Breast epithelium (tissue), 4 donors: ENCODE measurements around the gene MARVELD3. TPM values are rescaled to one million over a fixed set of nuclear protein-coding genes. Genes with fewer than 3 reads are reported as not detected.

Experiments
- DNase-seq, 2 donors: peaks; one replicate each; pipeline ENCODE4 v3.0.0-alpha.2; 2019; ENCODE audit warnings: low spot score in 2 of 2
- H3K27ac ChIP-seq, 2 donors: fragments of 200-600 bp; sonication (generic) in 1 of 2; one replicate each; pipeline ENCODE4 v1.5.1; 2016 to 2019; ENCODE audit warnings: mild to moderate bottlenecking in 1 of 2
- H3K27me3 ChIP-seq, 2 donors: fragments of 200-600 bp; sonication (generic) in 1 of 2; one replicate each; pipeline versions ENCODE4 v1.5.1 to v1.6.0; 2017 to 2019; ENCODE audit warnings: control low read depth in 1 of 2, mild to moderate bottlenecking in 1 of 2
- H3K36me3 ChIP-seq: fragments of 200-600 bp; one replicate; pipeline ENCODE4 v1.5.1; 2019
- H3K4me1 ChIP-seq, 2 donors: fragments of 200-600 bp; sonication (generic); one replicate each; pipeline ENCODE4 v1.5.1; 2016 to 2019; ENCODE audit warnings: control low read depth in 1 of 2
- H3K4me3 ChIP-seq, 3 donors: fragments of 200-600 bp; sonication (generic); 1 replicate in 2 of 3; 2 replicates in 1 of 3; pipeline ENCODE4 v1.5.1; 2016 to 2019; ENCODE audit warnings: mild to moderate bottlenecking in 3 of 3, moderate library complexity in 2 of 3
- H3K9me3 ChIP-seq, 2 donors: fragments of 200-600 bp; sonication (generic) in 1 of 2; one replicate each; pipeline ENCODE4 v1.5.1; 2016 to 2019; ENCODE audit warnings: control low read depth in 1 of 2
- CTCF ChIP-seq, 3 donors: fragments of 450-650 bp; IDR thresholded peaks; one replicate each; pipeline ENCODE4 v1.5.1; 2016 to 2017; ENCODE audit warnings: antibody characterized with exemption in 3 of 3, mild to moderate bottlenecking in 3 of 3, moderate library complexity in 3 of 3
- POLR2A ChIP-seq: fragments of 450-650 bp; IDR thresholded peaks from one replicate; pipeline ENCODE4 v1.6.1; 2016; ENCODE audit warnings: antibody characterized with exemption, mild to moderate bottlenecking, moderate library complexity
- POLR2AphosphoS5 ChIP-seq, 3 donors: sonication (generic); formaldehyde crosslinking; IDR thresholded peaks; one replicate each; pipeline ENCODE4 v1.6.1; 2017; ENCODE audit warnings: antibody characterized with exemption in 3 of 3
- intact Hi-C: fragments of 100-400 bp; cut with DNase I; formaldehyde crosslinking; loops from one replicate; pipeline ENCODE4 v1.15.1; 2023; ENCODE audit warnings: low total_unique reads
- total RNA-seq, 3 donors: library from RNA; depleted of rRNA; stranded (reverse); fragments of >200 nt; gene quantifications; one replicate each; pipeline ENCODE4 v1.1.0, GENCODE V29; 2016

The MARVELD3 gene
- total RNA-seq, 3 donors from 2014 or later = 11.8 to 21.5 TPM; not detected in 1

- DNase-seq = no peak
- H3K27ac ChIP-seq = no peak overlapping the region
- TF ChIP-seq CTCF (IDR thresholded peaks at IDR 0.05) (no peak), POLR2A (no peak), POLR2AphosphoS5 (IDR thresholded peaks at IDR 0.05) (no peak)
- H3K4me3 ChIP-seq = no peak overlapping the region
- intact Hi-C loops = no loop called here
- no peaks in the 10 kb centered on the region for H3K27me3 ChIP-seq
- H3K9me3 ChIP-seq = no peaks in the 10 kb centered on the region
- peaks cover 5% of the 10 kb centered on the region for H3K36me3 ChIP-seq
- H3K4me1 ChIP-seq = no peaks in the 10 kb centered on the region
These were observed 41.1 kb downstream of the MARVELD3 start for GRCh38 chr16:71666928-71667707.

DNA sequence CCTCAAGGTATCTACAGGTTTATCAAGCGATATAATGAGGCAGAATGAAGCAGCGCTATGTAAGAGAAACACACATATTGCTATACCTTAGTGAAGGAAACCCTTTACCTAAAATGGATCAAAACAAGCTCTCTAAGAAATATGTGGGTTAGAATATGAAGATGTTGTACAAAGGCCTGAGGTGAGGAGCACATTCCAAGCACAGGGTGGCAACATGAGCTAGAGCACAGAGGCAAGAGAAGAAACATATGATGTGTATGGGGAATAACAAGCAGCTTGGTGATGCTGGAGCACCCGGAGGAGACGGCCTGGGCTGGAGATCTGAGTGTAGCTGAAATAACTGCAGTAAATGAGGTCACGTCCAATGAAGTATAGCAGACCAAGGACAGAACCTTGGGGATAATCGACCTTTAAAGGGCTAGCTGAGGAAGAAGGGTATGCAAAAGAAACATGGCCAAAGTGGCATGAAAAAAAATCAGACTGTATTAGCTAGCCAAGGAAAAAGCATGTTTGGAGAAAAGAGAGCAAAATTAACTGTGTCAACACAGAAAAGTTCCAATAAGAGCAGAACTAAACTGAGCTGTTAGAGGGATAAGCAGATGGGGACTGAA lies 44.0 kb downstream of the MARVELD3 start:
- H3K4me3 ChIP-seq = no peak overlapping the region
- no peaks in the 10 kb centered on the region for H3K4me1 ChIP-seq
- H3K27me3 ChIP-seq = no peaks in the 10 kb centered on the region
- no peaks in the 10 kb centered on the region for H3K9me3 ChIP-seq
- no peak for DNase-seq
- no peak overlapping the region for H3K27ac ChIP-seq
- peaks cover 5% of the 10 kb centered on the region for H3K36me3 ChIP-seq
- intact Hi-C loops = no loop called here
- TF ChIP-seq POLR2A = no peak
- TF ChIP-seq POLR2AphosphoS5 (IDR thresholded peaks at IDR 0.05) = no peak
- TF ChIP-seq CTCF (IDR thresholded peaks at IDR 0.05) = no peak

DNA sequence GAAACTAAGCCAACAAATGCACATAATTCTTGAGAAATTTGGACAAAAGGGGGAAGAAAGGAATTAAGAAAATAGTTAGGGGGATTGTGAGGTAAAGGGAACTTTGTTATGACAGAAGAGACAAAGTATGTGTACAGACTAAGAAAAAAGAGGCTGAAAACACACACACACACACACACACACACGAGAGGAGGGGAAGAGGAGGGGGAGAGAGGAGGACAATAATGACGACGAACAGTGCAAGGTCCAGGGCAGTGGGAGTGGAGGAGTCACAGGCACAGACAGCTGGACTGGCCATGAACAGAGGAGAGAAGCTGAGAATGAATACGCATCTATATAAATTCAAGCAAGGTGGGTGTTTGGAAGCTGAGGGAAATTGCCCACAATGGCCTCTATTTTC lies 44.6 kb downstream of the MARVELD3 start:
- Histone ChIP-seq H3K9me3 (no peaks in the 10 kb centered on the region), H3K4me1 (no peaks in the 10 kb centered on the region), H3K36me3 (peaks cover 5% of the 10 kb centered on the region), H3K4me3 (no peak overlapping the region), H3K27ac (no peak overlapping the region), H3K27me3 (no peaks in the 10 kb centered on the region)
- DNase-seq = no peak
- intact Hi-C loops = no loop called here
- TF ChIP-seq POLR2AphosphoS5 (IDR thresholded peaks at IDR 0.05) (no peak), CTCF (IDR thresholded peaks at IDR 0.05) (no peak), POLR2A (no peak)

DNA sequence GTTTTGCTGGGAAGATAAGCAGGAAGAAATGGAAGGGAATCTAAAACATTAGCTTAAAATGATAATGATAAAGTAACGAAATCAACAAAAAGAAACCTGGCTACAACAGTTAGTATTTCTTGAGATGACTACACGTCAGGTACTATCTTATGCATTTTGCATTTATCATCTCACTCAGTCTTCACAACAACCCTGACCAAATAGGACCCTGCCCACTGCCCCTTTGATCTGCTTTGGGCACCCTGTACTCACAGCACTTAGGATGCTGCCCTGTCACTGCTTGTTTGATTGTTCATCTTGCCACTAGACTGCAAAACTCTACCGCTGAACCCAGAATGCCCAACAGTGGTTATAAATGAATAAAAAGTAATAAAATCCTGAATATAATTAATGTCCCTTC lies 45.2 kb downstream of the MARVELD3 start:
- no peaks in the 10 kb centered on the region for H3K27me3 ChIP-seq
- intact Hi-C loops = no loop called here
- H3K36me3 ChIP-seq = peaks cover 6% of the 10 kb centered on the region
- no peaks in the 10 kb centered on the region for H3K9me3 ChIP-seq
- DNase-seq = no peak
- no peak overlapping the region for H3K27ac ChIP-seq
- no peak for TF ChIP-seq CTCF (IDR thresholded peaks at IDR 0.05)
- no peak for TF ChIP-seq POLR2AphosphoS5 (IDR thresholded peaks at IDR 0.05)
- H3K4me1 ChIP-seq = no peaks in the 10 kb centered on the region
- no peak overlapping the region for H3K4me3 ChIP-seq

DNA sequence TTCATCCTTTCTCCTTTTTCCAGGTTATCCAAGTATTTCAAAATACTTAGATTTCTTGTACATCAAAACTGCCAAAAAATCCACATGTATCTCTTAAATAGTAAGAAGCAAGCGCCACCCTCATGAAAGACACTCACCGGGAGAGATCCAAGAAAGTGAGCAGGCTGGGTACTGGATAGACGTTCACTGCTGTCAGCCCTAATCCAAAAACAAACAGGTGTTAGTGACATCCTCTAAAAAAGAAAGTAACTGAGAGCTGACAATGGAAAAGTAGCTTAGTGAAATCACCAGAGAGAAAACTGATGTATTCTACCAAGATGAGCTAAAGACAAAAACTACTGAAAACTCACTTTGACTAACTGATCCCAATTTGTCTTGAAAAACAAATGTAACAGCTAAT lies 46.1 kb downstream of the MARVELD3 start:
- H3K4me3 ChIP-seq = no peak overlapping the region
- TF ChIP-seq CTCF (IDR thresholded peaks at IDR 0.05) (no peak), POLR2A (no peak), POLR2AphosphoS5 (IDR thresholded peaks at IDR 0.05) (no peak)
- H3K36me3 ChIP-seq = peaks cover 11% of the 10 kb centered on the region
- H3K4me1 ChIP-seq = no peaks in the 10 kb centered on the region
- no peak for DNase-seq
- H3K27ac ChIP-seq = no peak overlapping the region
- intact Hi-C loops = no loop called here
- no peaks in the 10 kb centered on the region for H3K9me3 ChIP-seq
- H3K27me3 ChIP-seq = no peaks in the 10 kb centered on the region
